Putamen (tissue), 1 donor: Measurements from ENCODE around the gene RAP2A.

Experiments
- DNase-seq: peaks from one replicate; pipeline ENCODE4 v3.0.0-alpha.2; 2016; ENCODE audit warnings: low spot score

RAP2A gene

DNA sequence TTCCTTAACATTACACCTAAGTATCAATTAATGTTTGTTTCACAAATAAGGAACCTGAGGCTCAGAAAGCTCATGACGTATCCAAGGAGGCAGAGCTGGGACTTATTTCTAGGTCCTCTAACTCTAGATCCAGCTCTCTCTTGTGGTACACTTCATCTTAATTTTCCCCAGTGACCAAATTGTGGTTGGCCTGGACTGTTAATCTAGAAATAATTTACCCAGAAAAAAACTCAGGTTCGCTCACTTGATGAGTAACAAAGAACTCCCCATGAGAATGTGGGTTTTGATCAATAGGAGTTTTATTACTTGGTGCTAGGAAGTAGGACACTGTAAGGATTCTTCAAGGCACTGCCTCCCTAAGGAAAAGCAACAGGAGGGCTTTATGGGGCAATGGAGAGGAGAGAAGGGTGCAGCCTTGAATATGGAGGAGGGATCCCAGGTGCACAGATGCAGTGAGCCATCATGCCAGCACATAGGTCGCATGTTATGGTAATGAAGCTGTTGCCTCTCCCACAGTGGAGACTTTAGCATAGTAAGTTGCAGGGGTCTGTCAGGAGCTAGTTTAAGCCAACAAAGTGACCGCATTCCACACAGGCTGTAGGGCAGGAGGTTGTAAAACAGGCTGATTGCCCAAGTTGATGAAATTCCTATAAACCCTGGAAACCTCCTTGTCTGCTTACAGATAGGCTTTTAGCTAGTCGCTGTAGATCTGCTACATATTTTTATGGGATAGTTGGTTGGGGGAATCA lies 14.7 kb downstream of the RAP2A start:
- no peak for DNase-seq

DNA sequence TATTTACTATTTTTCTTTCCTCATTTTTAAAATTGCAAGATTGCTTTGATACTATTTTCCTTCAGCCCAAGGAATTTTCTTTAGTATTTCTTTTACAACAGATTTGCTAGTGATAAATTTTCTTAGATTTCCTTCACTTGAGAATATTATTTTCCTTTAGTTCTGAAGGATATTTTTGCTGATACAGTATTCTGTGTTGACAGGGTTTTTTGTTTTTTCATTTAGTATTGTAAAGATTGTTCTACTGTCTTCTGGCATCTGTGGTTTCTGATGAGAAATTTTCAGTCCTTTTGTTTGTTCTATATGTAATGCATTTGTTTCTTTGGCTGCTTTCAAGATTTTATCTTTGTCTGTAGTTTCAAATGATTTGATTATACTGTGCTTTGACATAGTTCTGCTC lies 20.7 kb downstream of the RAP2A start:
- no peak for DNase-seq

DNA sequence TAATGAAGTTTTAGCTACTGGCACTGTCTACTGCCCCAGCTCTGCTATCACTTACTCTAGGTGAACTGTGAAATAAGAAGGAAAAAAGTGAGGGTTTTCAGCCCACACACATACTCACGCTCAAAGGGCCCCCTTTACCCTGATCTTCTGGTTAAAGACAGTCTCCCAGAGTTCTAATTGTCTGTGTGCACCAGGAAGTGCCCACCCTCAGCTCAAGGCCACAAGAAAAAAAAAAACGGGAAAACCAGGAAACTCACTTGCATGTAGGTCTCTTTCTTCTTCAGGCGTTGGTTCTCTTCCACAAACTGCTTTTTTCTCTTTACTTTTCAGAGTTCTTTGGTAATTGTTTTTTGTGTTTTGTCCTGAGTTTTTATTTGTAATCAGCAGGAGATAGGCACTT lies 22.1 kb downstream of the RAP2A start:
- DNase-seq = no peak

DNA sequence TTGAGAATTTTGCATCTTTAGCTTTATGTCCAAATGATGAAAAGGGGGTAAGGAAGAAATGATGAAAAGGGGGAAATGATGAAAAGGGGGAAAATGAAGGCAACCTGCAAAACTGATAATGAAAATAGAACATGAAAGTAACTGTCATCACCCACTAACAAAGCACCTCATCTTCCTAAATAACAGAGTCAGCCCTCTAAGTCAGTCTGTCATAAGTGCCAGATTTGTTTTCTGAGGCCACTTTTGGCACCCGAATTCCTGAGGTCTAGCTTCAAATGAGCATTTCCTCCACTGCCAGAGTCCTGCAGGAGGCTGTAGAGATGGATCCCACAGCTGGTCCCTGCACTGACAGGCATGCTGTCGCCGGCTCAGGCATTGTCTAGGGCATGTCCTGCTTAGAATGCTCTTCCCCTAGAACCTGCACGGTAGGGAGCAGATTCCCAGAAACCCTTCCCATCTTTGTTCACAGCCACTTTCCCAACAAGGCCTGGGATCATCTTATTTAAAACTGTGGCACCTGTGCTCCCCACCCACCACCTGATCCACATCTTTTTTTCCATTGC lies 25.3 kb downstream of the RAP2A start:
- DNase-seq = no peak

DNA sequence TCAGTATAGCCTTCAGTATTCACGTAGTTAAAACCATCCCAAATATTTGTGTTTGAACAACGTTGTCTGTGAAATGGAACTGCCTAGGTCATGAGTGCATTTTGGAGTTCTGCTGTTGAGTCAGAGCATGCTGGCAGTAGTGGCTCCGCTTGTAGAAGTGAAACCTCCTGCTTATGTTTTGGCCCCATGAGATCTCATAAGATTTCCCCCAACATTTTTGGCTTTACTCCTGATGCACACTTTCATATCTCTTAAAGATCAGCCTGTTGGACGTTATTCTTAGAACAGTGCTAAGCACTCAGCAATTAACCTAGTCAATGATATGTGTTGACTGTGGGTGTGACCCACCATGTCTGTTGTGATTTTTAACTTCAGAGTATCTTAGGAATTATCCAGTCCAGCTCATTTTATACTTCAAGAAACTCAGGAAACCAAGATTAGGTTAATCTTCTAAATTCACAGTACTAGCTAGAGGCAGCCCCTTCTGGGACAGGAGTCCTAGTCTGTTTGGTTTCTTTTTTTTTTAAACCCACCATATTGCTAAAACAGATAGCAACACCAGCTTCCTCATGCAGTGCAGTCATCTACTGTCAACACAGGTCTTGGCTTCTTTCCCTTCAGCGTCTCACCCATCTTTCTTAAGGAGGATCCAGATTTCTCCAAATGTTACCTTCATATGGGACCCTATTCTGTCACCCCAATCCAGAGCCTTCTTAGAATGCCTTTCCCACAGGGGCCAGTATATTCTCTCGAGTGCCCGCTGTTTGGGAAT lies 26.2 kb downstream of the RAP2A start:
- no peak for DNase-seq

GRCh38 chr13:97460853-97461252 lies 26.9 kb downstream of the RAP2A start:
- no peak for DNase-seq

GRCh38 chr13:97464561-97464960 lies 30.6 kb downstream of the RAP2A start:
- DNase-seq = no peak

DNA sequence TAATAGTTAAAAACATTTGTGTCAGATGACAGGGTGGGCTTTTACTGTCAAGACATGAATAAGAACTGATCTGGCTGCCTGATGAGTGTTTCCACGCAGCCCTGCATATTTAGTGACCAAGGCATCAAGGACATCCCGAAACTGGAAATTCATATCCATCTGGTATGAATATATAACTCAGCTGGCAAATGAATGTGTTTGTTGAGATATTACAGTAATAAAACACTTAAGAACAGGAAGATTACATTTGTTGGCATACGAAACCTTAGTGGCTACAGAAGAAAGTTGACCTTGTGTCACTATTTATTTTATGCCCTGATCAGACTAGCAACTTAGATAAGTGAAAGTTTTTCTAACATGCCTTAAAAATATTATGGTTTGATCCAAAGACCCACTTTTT lies 32.8 kb downstream of the RAP2A start:
- DNase-seq = no peak

DNA sequence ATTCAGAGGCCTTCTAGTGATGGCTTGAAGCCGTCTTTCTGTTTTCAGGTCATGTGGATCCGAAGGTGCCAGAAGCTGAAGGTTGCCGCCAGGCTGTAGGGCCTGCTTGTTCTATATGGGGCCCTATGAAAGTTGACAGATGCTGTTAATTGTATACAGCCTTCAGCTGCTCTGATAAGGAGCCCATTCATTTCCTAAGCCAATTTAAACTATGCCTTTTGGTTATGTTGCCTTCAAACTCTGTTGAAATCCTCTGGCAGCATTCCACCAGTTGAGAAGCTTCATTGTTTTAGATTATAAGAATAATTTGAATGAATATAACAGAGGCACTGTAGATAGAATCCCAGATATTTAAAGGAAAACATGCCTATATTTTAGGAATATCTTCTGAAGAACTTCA lies 34.4 kb downstream of the RAP2A start:
- DNase-seq = peak; percentile 52

DNA sequence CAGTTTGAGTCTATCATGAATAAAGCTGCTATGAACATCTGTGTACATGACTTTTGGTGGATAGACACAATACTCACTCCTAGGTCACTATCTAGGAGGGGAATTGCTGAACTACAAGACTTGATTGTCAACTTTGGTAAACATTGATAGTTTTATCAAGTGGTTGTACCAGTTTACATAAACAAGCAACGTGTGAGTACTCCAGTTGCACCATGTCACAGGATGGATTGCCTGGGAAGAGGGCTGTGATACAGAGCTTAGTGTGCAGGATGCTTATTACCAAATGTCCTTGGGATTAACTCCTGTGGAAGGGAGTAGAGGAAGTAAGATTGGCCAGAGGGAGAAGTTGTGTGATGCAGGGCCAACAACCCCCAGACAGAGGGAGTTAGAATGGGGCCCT lies 37.7 kb downstream of the RAP2A start:
- no peak for DNase-seq

GRCh38 chr13:97474349-97474980 lies 40.5 kb downstream of the RAP2A start:
- no peak for DNase-seq

GRCh38 chr13:97475011-97475410 lies 41.0 kb downstream of the RAP2A start:
- DNase-seq = no peak

DNA sequence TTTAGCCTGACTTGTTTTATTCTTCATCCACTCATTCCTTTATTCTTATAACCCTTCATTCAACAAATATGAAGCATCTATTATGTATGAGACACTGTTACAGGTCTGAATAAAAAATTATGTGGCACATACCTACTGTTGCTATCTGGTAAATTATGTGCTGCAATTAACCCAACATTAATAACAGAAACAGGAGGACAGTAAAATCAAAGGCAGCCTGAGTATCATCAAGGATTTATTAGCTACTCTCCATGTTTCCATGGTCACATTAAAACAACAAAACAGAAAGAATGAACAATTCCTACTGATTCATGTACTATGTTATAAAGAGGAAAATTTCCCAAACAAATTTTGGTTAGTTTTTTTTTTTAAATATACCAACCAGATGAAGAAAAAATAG lies 43.9 kb downstream of the RAP2A start:
- no peak for DNase-seq

DNA sequence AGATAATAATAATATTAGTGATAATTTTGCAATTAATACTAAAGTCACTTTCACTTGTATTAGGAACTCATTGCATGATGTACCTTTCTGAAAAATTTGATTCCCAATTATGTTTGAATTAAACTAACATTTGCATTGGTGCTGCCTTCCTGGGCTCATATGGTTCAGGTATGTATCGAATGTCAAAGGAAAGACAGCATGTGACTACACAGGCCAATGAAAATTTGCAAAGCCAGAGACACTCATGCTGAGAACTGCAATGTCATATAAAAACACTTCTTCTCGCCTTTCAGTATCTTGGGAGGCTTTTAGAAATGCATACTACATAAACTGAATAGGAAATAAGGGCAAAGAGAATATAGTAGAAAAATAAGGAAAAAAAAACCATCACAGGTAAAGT lies 44.3 kb downstream of the RAP2A start:
- no peak for DNase-seq

- DNase-seq = no peak
Measured at GRCh38 chr13:97483465-97483864, 49.5 kb downstream of the RAP2A start.

DNA sequence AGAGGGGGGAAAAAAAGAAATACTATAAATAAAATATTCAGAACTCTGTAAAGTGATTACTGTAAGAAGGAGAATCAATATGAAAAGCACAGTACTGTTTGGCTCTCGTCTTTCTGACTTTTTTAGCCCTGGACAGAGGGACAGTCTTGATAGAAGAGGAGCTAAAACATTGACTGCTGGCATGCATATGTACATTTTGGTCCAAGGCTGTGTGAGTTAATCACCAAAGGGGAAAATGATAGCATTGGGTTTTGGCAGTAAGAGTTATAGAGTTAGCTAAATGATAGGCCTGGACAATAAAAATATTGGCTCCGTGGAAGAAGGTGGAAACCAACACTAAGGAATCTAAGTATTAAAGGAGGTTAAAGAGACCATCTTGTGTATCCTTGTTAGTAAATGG lies 50.3 kb downstream of the RAP2A start:
- DNase-seq = no peak

- no peak for DNase-seq
Measured at GRCh38 chr13:97485320-97485719, 51.4 kb downstream of the RAP2A start.

GRCh38 chr13:97490702-97491307 lies 56.8 kb downstream of the RAP2A start:
- no peak for DNase-seq

DNA sequence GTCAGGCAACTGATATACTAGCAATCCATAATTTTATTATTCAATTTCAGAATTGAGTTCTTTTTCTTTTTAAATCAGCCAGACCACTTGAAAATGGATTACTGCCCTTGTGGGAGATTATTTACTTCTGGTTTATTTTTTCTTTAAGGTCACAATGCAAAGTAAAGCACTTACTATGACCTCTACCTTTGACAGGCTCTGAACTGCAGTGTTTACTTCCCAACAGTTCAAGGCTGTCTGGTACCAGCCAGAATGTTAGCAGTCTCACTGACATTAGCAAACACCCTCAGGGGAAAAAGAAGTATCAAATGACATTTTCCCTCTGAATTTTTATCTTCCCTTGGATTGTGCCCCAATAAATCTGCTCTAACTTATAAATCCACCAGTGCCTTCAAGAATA lies 57.5 kb downstream of the RAP2A start:
- no peak for DNase-seq

DNA sequence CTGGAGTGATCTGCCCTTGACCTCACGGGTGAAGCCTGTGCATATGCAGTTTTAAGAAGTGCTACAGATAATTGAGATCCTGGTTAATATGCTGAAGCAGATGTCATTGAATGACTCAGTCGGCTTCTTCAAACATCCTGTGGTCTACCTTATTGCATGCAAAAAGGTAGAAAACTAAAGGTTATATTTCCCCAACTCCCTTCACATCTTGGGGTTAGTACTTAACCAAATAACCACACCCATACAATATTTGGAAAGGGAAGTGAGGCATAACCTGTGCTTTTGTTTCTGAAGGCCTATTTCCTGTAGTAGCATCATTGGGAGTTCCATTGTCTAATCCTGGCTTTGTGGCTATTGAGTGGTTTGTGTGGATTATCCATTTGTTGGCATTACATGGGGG lies 58.3 kb downstream of the RAP2A start:
- DNase-seq = no peak

DNA sequence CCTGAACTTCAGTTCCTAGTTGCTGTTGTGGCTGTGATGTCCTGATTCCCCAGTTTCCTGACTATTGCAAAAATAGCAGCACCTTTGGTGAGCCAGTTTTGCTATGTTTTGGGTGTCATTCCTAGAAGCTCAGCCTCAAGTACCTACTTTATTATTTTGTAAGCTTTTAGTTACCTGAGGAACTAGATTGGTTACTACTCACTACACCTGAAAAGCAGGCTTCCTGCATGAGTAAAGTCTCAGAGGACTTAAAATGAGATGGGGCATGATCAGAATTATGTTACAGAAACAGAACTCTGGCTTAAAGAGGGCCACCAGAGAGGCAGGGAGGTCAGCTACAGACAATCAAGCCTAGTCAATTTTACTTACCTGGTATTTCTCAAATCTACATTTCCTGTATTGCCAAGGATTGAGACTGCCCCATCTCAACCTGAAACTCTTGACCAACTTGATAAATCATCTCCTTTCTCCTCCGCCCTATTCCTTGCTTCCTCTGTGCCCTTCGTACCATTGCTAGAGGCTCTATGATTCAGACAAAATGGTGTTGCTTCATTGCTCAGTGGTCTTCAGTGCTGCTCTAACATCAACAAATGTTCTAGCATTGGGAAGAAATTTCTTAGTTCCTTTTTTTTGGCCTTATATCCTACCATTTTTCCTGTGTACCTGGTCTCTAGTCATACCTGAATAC lies 58.9 kb downstream of the RAP2A start:
- DNase-seq = no peak

GRCh38 chr13:97493456-97493855 lies 59.5 kb downstream of the RAP2A start:
- no peak for DNase-seq
